Endothelial cell (in vitro differentiated cells): ENCODE data around the gene DNAH8. TPM values are rescaled to one million over a fixed set of nuclear protein-coding genes. Genes with fewer than 3 reads are reported as not detected.

Experiments used
- DNase-seq: peaks from one replicate; pipeline ENCODE4 v3.0.0; 2021; ENCODE audit warnings: low spot score
- H3K27ac Mint-ChIP-seq: one replicate; pipeline ENCODE4 v1.8.0; 2021; ENCODE audit warnings: mixed read lengths, inconsistent platforms; ENCODE audit not compliant: unreplicated experiment
- H3K27me3 Mint-ChIP-seq: one replicate; pipeline ENCODE4 v1.8.0; 2021; ENCODE audit warnings: mild to moderate bottlenecking, moderate library complexity, mixed read lengths, inconsistent platforms; ENCODE audit not compliant: unreplicated experiment
- H3K36me3 Mint-ChIP-seq: one replicate; pipeline ENCODE4 v1.8.0; 2021; ENCODE audit warnings: mild to moderate bottlenecking, low read depth, mixed read lengths, inconsistent platforms; ENCODE audit not compliant: unreplicated experiment
- H3K4me1 Mint-ChIP-seq: one replicate; pipeline ENCODE4 v1.8.0; 2021; ENCODE audit warnings: mild to moderate bottlenecking, mixed read lengths, inconsistent platforms; ENCODE audit not compliant: unreplicated experiment
- H3K4me3 Mint-ChIP-seq: one replicate; pipeline ENCODE4 v1.8.0; 2021; ENCODE audit warnings: mild to moderate bottlenecking, mixed read lengths, inconsistent platforms; ENCODE audit not compliant: unreplicated experiment
- H3K9me3 Mint-ChIP-seq: one replicate; pipeline ENCODE4 v1.8.0; 2021; ENCODE audit warnings: mixed read lengths, inconsistent platforms; ENCODE audit not compliant: unreplicated experiment
- CTCF ChIP-seq: fragments of 200-600 bp; sonication (generic); IDR thresholded peaks from one replicate; pipeline ENCODE4 v1.5.0; 2021; ENCODE audit warnings: antibody characterized with exemption; ENCODE audit not compliant: unreplicated experiment
- total RNA-seq: library from RNA; stranded (reverse); fragmentation: NEBNext Ultra II Directional; extraction: Animal tissue kit (Norgen Biotek cat#: 25700); gene quantifications from one replicate; pipeline ENCODE4 v1.2.1, GENCODE V29; 2021; ENCODE audit not compliant: unreplicated experiment

DNAH8 gene
- total RNA-seq, 1 donor from 2014 or later: 0.05 TPM

- H3K27ac Mint-ChIP-seq: no peak overlapping the region
- H3K9me3 Mint-ChIP-seq: no peaks in the 10 kb centered on the region
- no peak for TF ChIP-seq CTCF
- H3K4me3 Mint-ChIP-seq: no peak overlapping the region
- H3K27me3 Mint-ChIP-seq: no peaks in the 10 kb centered on the region
- no peaks in the 10 kb centered on the region for H3K36me3 Mint-ChIP-seq
- no peak for DNase-seq
- H3K4me1 Mint-ChIP-seq: peaks cover 4% of the 10 kb centered on the region
Measured at GRCh38 chr6:38843798-38844197, 128.7 kb downstream of the DNAH8 start.

- H3K9me3 Mint-ChIP-seq: no peaks in the 10 kb centered on the region
- H3K27me3 Mint-ChIP-seq: no peaks in the 10 kb centered on the region
- H3K4me3 Mint-ChIP-seq: no peak overlapping the region
- no peak for TF ChIP-seq CTCF
- DNase-seq: no peak
- peaks cover 4% of the 10 kb centered on the region for H3K4me1 Mint-ChIP-seq
- no peaks in the 10 kb centered on the region for H3K36me3 Mint-ChIP-seq
- no peak overlapping the region for H3K27ac Mint-ChIP-seq
Measured at GRCh38 chr6:38845931-38846330, 130.8 kb downstream of the DNAH8 start.

- DNase-seq: no peak
- no peaks in the 10 kb centered on the region for H3K27me3 Mint-ChIP-seq
- TF ChIP-seq CTCF: no peak
- H3K4me3 Mint-ChIP-seq: no peak overlapping the region
- H3K4me1 Mint-ChIP-seq: peaks cover 4% of the 10 kb centered on the region
- no peak overlapping the region for H3K27ac Mint-ChIP-seq
- H3K9me3 Mint-ChIP-seq: no peaks in the 10 kb centered on the region
- H3K36me3 Mint-ChIP-seq: no peaks in the 10 kb centered on the region
Measured at GRCh38 chr6:38846361-38846760, 131.2 kb downstream of the DNAH8 start.

GRCh38 chr6:38846844-38847243, 131.7 kb downstream of the DNAH8 start:
- H3K27me3 Mint-ChIP-seq: no peaks in the 10 kb centered on the region
- no peak for TF ChIP-seq CTCF
- H3K4me1 Mint-ChIP-seq: peaks cover 4% of the 10 kb centered on the region
- no peak for DNase-seq
- H3K27ac Mint-ChIP-seq: no peak overlapping the region
- no peaks in the 10 kb centered on the region for H3K9me3 Mint-ChIP-seq
- H3K36me3 Mint-ChIP-seq: no peaks in the 10 kb centered on the region
- no peak overlapping the region for H3K4me3 Mint-ChIP-seq

- peaks cover 4% of the 10 kb centered on the region for H3K4me1 Mint-ChIP-seq
- no peaks in the 10 kb centered on the region for H3K27me3 Mint-ChIP-seq
Measured at GRCh38 chr6:38847497-38847896, 132.4 kb downstream of the DNAH8 start.

More at GRCh38 chr6:38847497-38847896, 132.4 kb downstream of the DNAH8 start:
- TF ChIP-seq CTCF: no peak
- DNase-seq: no peak
- Mint-ChIP-seq H3K4me3 (no peak overlapping the region), H3K27ac (no peak overlapping the region), H3K9me3 (no peaks in the 10 kb centered on the region), H3K36me3 (no peaks in the 10 kb centered on the region)
